GM19328 (cell line): Measurements from ENCODE around the gene BICC1.

Source experiments
- ATAC-seq: cut with Tn5 transposase; IDR thresholded peaks from one replicate; pipeline ENCODE4 v1.9.1; 2021; ENCODE audit warnings: mild to moderate bottlenecking, moderate library complexity; ENCODE audit not compliant: unreplicated experiment

Gene BICC1

GRCh38 chr10:58695022-58695421 is 182.3 kb downstream of the BICC1 start:
- no peak for ATAC-seq

GRCh38 chr10:58696736-58697135 is 184.1 kb downstream of the BICC1 start:
- no peak for ATAC-seq

GRCh38 chr10:58697691-58698090 is 185.0 kb downstream of the BICC1 start:
- ATAC-seq: no peak

- no peak for ATAC-seq
These were observed 186.2 kb downstream of the BICC1 start for GRCh38 chr10:58698777-58699356.

GRCh38 chr10:58700591-58700990 is 187.9 kb downstream of the BICC1 start:
- no peak for ATAC-seq

- ATAC-seq: no peak
These were observed 188.9 kb downstream of the BICC1 start for GRCh38 chr10:58701405-58702135.

- ATAC-seq: no peak
These were observed 191.6 kb downstream of the BICC1 start for GRCh38 chr10:58704226-58704625.

- no peak for ATAC-seq
These were observed 192.0 kb downstream of the BICC1 start for GRCh38 chr10:58704671-58705141.

GRCh38 chr10:58706836-58707235 is 194.2 kb downstream of the BICC1 start:
- no peak for ATAC-seq

GRCh38 chr10:58712141-58712540 is 199.5 kb downstream of the BICC1 start:
- ATAC-seq: no peak

GRCh38 chr10:58712982-58713381 is 200.3 kb downstream of the BICC1 start:
- ATAC-seq: no peak

GRCh38 chr10:58714409-58714808 is 201.7 kb downstream of the BICC1 start:
- ATAC-seq: no peak

GRCh38 chr10:58715061-58715460 is 202.4 kb downstream of the BICC1 start:
- ATAC-seq: no peak

- ATAC-seq: no peak
These were observed 205.9 kb downstream of the BICC1 start for GRCh38 chr10:58718596-58718995.

- ATAC-seq: no peak
These were observed 209.1 kb downstream of the BICC1 start for GRCh38 chr10:58721601-58722281.

GRCh38 chr10:58723186-58723585 is 210.5 kb downstream of the BICC1 start:
- ATAC-seq: no peak

- no peak for ATAC-seq
These were observed 211.3 kb downstream of the BICC1 start for GRCh38 chr10:58723966-58724365.

GRCh38 chr10:58724781-58725180 is 212.1 kb downstream of the BICC1 start:
- no peak for ATAC-seq

GRCh38 chr10:58725901-58726300 is 213.2 kb downstream of the BICC1 start:
- no peak for ATAC-seq

- no peak for ATAC-seq
These were observed 215.0 kb downstream of the BICC1 start for GRCh38 chr10:58727633-58728032.

- no peak for ATAC-seq
These were observed 218.6 kb downstream of the BICC1 start for GRCh38 chr10:58731276-58731675.

GRCh38 chr10:58733436-58733835 is 220.8 kb downstream of the BICC1 start:
- no peak for ATAC-seq
